HG03457 (cell line): ENCODE data around the gene SMIM32.

Source experiments
- ATAC-seq: cut with Tn5 transposase; IDR thresholded peaks from one replicate; pipeline ENCODE4 v1.9.1; 2021; ENCODE audit warnings: moderate number of reproducible peaks; ENCODE audit not compliant: unreplicated experiment

The SMIM32 gene

DNA sequence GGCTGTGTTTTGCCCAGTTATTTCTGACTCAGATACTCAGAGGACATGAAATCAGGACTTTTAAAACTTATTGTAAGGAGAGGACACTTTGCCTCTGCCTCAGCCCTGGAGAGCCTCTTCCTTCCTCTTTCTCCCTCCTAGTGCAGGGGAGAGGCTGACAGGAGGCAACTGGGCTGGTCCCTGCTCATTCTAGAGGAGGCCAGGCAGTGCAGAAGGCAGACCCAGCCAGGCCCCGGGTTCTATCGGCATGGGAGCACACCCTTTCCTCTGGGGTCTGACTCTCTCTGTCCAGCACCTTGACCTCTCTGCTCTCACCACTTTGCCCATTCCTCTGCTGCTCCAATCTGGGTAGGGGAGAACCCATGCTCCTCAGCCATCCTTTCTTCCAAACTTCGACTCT, 16.0 kb upstream of the SMIM32 start:
- ATAC-seq: no peak

DNA sequence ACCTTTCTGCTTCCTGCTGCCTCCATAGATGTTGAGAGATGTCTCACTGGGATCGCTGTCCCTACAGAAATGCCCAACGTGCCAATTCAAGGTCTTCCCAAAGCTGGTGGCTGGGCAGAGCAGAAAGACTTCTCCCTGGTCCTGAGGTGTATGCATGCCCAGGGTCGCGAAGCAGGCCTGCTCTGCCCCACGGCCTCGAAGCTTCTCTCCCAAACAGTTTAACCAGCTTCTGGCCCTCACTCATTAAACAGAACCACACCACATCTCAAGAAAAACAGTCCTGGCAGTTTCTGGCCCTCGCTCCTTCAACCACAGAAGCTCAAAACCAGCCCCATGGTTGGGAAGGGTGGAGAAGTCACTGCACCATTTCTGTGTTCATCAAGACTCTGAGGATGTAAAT, 14.7 kb upstream of the SMIM32 start:
- ATAC-seq: no peak

DNA sequence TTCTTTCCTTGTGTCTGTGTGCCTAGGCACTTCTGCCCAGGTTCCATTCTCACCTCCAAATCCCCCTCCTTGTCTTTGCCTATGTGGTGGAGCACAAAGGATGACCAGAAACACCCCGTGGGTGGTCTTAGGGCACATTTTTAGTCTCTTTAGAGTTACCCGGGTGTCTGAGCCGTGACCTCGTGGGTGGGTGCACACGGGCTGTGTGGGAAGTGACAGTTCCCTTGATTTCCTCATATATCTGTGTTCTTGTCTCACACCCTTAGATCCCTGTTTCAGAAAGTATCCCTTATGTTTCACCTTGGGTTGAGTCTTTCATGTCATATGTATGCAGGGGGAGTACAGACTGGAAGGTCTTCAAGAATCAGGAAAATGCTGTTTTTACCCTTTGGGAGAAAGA, 13.4 kb upstream of the SMIM32 start:
- ATAC-seq: no peak

DNA sequence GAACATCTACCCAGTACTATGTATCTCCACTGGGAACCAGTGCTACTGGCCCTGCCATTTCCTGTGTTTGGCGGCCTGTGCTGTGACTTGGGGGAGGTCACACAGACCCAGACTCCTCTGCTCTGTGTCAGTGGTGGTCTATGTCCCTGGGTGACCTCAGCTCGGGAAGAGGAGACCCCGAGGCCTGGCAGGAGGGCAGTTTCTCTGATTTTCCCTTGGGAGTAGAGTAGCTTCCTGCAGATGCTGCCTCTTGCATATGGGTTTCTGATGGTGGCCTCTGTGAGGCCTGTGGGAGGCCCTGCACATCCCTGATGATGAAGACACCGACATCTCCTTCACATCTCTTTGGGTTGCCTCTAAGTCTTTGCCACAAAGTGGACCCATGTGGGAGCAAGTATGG, 13.0 kb upstream of the SMIM32 start:
- no peak for ATAC-seq

DNA sequence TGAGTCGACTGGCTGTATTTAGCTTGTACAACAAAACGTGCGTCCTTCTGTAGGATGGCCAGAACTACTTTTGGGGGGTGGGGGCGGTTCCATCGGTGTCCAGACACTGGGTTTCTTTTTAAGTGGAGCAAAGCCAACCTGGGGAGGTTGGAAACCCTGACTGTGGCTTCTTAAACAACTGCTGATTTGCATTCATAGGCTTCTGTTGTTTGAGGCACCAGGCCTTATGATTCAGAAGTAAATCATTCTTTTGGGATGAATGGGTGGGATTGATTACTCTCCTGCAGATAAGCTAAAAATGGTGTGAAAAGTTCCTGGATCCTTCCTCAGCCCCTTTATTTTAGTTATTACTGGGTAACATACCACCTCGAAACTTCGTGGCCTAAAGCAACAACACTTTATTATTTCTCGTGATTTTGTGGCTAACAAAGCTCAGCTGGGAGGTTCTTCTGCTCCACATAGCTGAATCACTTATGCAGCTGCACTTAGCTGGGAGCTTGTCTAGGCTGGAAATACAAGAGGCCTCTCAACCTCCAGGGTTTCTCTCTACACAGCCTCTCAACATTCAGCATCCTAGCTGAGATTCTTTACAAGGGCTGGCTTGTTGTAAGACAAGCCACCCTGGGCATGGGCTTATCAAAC, 12.2 kb upstream of the SMIM32 start:
- ATAC-seq: no peak

DNA sequence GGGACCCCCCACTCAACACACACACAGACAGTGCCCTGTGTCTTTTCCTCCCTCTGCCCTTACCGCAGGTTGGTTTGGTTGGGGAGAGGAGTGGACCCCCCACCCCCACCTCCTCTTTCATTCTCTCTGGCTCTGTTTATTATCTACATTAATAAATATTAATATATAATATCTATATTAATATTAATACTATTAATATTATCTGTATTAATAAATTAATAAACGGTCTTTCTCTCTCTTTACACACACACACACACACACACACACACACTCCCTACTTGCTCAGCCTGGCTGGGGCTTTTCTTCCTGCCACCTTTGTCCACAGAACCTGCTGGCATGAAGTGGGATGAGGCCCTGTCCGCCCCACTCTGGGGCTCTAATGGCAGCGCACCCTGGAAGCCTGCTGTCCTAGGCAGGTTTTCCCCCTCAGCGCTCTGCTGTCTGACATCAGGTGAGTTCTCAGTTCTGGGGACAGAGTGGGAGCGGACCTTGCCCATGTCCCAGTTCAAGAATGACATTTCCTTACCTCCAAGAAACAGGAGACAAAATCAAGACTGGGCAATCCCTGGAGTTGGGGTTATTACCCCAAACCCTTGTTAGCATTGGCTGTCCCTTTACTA, 10.5 kb upstream of the SMIM32 start:
- ATAC-seq: no peak

DNA sequence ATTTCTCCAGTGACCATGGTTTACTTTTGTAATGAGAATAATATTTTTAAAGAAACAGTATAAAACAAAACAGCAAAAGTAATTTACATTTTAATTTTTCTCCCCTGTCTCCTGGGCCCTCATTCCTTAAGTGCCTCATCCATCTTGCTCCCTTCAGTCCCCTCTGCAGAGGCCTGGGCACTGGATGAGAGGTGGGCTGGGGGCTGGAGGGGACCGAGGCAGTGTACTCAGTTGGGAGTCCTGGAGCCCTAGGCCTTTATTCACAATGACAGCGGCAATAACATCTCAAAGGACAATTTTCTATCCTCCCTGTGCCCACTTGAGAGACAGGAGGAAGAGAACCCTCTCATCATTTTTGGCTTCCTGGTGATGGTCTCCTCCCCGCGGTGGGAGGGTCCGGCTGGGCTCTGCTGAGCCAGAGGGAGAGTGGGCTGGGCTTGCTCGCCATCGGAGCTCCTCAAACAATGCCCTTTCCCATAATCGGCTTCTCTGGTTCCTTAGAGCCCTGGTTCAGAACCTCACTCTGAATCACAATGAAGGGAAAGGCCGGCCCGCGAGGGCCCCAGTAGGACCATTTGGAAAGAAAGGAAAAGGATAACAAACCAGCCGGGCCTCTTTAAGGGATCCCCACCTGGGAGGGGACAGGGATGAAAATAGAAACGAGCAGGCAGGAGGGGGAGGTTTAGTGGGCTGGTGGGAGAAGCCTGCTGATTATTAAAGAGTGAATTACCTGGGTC, 9.7 kb upstream of the SMIM32 start:
- no peak for ATAC-seq

DNA sequence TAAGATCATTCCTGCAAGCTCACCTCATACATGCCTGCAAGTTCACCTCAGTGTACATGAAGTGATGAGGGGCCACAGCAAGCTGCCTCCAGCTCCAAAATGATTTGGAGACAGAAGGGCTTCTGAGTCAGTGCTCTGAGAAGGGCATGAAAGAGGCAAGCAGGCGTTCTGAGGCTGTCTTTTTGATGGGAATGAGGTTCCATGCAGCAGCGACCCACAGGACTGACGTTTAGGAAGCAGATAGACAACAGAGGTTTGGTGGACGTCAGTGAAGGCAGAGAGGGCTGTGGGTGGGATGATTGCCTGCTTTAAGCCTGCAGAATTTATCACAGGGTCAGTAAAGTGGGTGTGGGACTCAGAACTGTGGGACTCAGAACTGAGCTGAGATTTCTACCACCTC, 8.9 kb upstream of the SMIM32 start:
- no peak for ATAC-seq

DNA sequence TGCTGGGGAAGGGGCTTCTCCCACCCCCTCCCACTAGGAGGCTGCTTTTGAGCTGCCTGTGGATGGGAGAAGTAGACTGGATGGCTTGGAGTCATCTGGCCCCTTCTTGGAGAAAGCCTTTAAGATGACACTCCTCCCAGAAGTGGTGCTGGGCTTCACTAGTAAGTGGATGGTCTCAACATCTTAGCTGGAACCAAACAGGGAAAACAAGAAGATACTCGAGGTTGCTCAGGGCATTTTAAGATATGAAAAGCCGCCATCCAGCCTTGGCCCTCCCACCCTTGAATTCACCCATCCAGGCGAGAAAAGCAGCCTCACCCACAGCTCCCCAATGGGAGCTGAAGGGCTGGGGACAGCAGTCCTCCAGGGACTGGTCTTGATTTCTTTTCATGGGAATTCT, 7.8 kb upstream of the SMIM32 start:
- ATAC-seq: no peak

DNA sequence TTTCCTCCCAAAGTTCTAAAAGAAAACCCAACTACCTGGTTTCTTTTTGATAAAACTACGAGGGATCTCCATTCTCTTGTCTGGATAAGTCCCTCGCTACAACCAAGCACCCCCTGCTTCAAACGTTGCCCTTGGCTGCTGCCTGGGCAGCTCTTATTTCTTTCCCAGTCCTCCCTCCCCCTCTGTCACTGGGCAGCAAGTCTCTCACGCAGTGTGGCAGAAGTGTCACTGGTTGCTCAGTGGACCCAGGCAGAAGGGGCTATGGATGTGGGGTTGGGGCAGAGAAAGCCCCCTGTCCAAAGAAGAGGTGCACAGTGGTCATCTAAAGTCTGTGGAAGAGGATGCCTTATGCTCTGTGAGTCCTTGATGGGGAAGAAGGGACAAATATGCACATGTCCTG, 7.2 kb upstream of the SMIM32 start:
- no peak for ATAC-seq

DNA sequence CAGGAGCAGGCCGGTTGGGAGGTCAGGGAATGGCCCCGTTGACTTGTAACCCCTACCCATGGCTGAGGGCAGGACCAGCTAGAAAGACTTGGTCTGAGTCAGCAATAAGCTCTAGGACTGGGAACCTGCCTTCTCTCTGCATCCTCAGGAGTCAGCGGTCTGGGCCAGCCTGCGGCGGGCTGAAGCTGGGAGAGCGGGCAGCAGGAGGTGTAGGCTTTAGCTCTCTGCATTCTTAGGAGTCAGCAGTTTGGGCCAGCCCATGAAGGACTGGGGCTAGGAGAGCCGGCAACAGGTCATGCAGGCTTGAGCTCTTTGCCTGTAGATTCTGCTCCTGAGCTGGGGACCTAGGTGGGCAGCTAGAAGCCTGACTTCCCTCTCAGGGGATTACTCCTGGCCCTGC, 6.4 kb upstream of the SMIM32 start:
- no peak for ATAC-seq

DNA sequence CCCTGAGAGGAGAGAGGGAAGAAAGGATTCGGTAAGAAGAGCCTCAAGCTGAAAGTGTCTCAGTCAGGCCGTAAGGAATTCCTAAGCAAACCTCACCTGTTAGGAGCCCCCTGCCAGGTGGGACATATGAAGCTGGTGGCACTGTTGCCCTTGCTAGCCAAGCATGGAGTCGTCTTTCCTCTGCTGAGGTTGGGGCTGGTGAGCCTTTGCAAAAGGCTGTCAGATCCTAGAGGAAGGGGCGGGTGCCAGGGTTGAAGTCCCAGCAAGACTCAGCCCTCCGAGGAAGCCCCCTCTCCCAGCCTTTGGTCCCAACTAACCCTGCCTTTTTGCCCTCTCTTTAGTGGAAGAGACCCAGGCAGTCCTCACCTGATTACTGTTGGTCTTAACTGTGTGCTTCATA, 5.5 kb upstream of the SMIM32 start:
- ATAC-seq: no peak

DNA sequence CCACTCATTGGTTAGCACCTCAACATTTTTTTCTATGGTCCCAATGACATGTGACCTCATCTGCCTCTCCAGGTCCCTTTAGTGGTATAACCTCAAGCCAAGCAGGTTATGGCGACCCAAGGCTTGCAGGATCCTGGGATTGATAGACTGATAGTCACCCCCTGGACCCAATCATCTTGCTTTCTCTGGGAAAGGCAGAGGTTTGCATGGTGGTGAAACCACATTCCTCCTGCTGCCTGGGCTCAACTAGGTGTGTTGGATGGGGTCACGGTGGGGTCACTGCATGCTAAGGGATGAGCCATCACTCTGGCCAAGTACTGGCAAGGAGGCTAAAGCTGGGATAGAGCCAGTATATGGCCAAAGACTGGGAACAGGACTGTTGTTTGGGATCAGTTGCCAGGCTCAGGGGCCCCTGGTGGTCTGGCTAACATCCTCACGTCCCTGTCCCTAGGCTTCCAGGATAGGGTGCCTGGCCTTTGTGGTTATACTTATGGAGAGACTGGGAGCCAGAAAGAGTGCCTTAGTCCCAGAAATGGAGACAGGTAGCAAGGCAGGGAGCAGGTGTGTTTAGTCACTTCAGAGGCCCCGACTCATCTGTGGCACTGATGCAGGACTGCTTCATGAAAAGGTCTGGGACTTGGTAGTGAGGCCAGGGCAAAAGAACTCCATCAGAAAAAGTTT, 4.6 kb upstream of the SMIM32 start:
- no peak for ATAC-seq

DNA sequence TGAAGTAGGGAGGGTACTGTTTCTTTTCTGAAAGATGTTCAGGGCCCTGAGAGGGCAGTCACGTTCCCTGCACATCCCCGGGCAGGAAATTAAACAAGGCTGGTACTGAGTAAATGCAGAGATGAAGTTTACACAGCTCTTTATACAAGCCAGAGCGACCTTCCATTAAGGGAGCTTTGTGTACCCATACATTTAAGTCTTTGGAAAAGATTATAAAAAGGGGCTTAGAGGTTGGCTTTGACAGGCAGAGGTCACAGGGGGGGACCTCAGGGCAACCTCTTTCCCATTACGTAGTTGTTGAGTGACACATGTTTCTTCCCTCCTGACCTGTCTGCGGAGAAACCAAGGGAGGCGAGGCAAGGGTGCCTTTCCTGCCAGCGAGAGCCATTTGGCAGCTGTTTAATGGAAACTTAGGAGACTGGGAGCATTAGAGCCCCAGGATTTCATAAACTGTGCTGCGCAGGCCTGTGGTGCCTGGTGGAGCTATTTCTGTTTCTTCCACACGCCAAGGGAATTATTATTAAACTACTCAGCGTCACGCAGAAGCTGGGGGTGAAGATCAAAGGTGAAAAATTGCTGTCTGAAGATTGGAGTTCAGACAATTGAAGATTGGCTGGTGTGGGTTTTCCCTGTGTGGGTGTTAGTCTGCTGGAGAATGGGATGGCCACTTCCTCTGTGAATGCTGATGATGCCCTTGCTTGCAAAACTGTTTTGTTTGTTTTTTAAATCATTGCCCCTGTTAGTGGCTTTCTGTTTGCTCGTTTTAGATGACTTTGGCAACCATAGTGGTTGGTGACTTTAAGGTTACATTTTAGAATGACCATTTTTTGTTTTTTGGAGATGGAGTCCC, 3.2 kb upstream of the SMIM32 start:
- no peak for ATAC-seq

DNA sequence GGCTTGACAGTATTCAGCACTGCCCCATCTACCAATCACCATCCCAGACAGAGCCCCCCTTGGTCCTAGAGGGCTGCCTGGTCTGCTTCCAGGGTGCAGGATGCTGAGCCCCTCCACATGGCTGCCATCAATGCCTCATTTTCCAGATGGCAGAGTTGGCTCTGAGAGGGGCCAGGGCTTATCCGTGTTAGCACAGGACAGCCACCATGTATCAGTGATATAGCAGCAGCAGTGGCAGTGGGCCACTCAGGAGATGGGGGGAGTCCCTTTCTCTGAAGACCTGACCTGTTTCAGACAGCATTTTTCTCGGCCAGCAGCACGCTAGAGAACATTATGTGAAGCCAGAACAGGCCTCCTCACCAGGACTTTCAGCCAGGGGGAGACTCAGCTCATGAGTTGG, 1.6 kb upstream of the SMIM32 start:
- ATAC-seq: no peak

DNA sequence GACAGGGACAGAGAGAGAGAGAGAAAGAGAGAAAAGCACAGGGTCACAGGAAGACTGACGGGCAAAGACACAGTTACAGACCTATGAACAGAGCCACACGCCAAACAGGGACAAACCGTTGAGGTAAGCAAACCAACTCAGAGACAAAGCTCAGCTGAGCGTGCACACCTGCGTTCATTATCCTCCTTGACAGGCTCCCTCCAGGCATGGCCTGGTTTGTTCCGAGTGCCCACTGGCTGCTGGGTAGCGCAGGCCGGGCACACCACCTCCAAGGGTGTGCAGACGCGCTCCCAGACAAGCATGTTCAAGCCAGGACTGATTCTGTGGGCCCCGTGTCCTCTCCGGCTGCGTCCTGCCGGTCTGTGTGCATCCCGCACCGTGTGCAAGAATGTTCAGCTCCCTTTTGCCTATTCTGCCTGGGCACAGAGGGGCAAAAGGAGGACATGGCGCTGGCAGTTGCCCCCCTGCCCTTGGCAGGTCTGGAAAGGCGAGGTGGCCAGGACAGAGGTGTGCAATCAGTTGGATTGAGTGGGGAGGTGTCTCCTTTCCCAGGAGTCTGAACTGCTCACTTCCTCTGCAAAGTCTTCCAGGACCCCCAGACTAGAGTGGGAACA, 467 bp upstream of the SMIM32 start:
- ATAC-seq: no peak

DNA sequence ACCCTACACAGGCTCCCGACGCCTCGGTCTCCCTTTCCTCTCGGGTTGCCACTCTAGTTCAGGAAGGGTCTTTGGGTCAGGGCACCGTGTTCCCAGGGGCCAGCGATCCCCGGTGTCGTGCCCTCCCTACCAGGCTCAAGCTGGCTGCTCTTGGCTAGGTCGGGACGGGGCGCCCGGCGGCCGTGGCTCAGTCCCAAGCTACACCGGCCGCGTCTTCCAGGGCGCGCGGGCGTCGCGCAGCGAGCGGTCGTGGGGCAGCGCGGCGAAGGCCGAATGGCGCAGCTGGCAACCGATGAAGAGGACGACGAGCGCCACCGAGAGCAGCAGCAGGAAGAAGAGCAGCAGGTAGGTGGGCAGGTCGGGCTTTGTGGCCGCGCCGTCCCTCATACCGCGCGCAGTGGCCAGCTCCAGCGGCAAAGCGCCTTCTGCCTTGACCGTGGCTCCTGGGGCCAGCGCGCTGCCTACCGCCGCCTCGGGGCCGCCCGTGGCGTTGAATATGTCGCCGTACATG, 892 bp downstream of the SMIM32 start:
- ATAC-seq: no peak

DNA sequence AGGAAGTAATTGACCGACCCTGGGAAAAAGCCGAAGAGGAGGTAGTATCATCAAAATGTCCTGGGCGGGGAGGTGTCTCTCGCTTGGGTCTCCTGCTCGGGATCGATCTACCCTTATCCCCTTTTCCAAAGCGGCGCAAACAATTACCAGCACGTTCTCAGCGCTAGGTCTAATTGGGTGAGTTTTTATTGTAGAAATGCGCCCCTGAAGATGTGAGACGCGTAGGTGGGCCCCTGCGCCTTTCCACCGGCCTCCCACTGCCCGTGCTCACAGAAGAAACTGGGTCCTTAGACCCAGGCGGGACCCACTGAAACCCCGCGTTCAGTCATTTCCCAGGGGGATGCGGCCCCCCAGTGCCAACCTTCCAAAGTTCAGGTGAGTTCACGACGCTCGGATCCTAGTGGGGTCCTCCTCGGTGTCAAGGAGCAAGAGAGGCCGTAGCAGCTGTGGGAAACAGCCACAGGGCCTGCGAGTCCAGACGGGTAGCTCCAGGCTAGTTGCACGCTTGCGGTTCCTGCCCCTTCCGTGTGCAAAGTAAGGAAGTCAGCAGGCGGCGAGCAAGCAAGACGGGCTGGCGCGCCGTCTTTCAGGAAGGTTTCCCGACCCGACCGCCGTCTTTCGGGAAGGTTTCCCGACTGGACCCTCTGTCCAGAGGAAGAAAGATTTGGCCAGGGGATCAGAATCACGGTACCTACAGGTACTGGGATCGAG, 1.5 kb downstream of the SMIM32 start:
- no peak for ATAC-seq

DNA sequence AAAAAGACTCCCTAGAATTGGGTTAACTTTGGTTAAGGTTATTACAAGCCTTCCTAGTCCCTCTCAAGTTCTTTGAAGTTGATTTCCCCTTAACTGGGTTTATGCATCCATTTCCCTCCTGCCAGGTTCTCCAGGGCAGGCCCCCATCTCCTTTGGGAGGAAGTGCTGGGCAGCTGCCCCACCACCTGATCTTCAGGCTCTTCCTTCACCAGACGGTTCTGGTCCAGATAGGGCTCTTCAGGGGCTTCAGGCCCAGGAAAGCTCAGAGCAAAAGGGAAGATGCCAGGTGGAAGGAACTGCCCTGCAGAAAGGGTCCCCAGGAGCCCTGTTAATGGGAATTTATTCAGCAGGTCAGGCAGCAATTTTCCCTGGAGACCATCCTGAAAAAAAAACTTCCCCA, 2.1 kb downstream of the SMIM32 start:
- ATAC-seq: no peak
